ENCODE results near the gene SYK.

DNA sequence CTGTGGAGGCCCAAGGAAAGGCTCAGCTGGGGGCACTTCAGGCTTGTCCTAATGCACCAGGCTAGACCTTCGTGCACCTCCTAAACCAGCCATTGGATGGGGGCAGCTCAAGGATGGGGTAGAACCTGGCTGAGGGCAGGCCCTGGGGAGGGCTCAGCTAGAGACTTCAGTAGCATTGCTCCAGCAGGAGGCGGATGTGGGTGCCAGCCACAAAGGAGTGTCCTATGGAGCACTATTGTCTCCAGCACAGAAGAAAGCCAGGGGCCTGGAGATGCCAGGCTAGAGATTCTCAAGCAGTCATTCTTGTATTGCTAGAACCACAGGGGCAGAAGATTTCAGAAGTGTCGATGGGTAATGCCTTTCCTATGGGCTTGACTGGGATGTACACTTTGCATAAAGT is 131.8 kb downstream of the SYK start:
- TF ChIP-seq CTCF (IDR thresholded peaks at IDR 0.05): no peak
- TF ChIP-seq EP300 (IDR thresholded peaks at IDR 0.05): no peak
